Right lobe of liver (tissue), 4 donors: ENCODE measurements around the gene TOR3A.

Experiments used
- CTCF ChIP-seq, 4 donors: fragments of 200-600 bp in 3 of 4; fragments of 450-650 bp in 1 of 4; IDR thresholded peaks; one replicate each; pipeline versions ENCODE4 v1.5.1 to v1.8.0; 2016 to 2022; ENCODE audit warnings: antibody characterized with exemption in 4 of 4, mild to moderate bottlenecking in 2 of 4
- POLR2A ChIP-seq: fragments of 450-650 bp; IDR thresholded peaks from one replicate; pipeline ENCODE4 v1.6.1; 2017; ENCODE audit warnings: antibody characterized with exemption, mild to moderate bottlenecking
- donor health status: DM: no; HTN: no; CAD: no.
- donor health status: DM: no; HTN: no; CAD: no.
- donor health status: DM: no; HTN: yes; CAD: no.

GRCh38 chr1:179043907-179044306, 38.0 kb upstream of the TOR3A start:
- no peak for TF ChIP-seq POLR2A
- no peak for TF ChIP-seq CTCF (IDR thresholded peaks at IDR 0.05)
